HepG2 (cell line): ENCODE data around the gene DNAJC15. TPM values are rescaled to one million over a fixed set of nuclear protein-coding genes. Genes with fewer than 3 reads are reported as not detected.

Source experiments
- ATAC-seq: fragments of 200-7000 bp; cut with Tn5 transposase; 3 replicates; pipeline ENCODE4 v1.9.1; 2020; ENCODE audit warnings: mild to moderate bottlenecking, moderate library complexity
- BruUV-seq: library from RNA; stranded (reverse); fragments of 400-500 nt; replicated peaks from 2 replicates; lab custom pipeline; 2021; lab: Mats Ljungman, UMichigan
- CTCF ChIA-PET: fragments of 300-600 bp; formaldehyde crosslinking; extraction: SDS; loops from one replicate; lab custom pipeline; 2021; ENCODE audit warnings: low total read pairs, inconsistent platforms, low intra/inter-chr PET ratio; lab: Yijun Ruan, JAX
- POLR2A ChIA-PET: fragments of 350-600 bp; sonication (Branson Sonifier 250); formaldehyde crosslinking; loops from one replicate; lab custom pipeline; 2020; ENCODE audit warnings: antibody characterized with exemption, inconsistent platforms; lab: Yijun Ruan, JAX
- DNase-seq: peaks from one replicate; pipeline ENCODE4 v3.0.0-alpha.2; 2015; ENCODE audit warnings: low spot score
- FAIRE-seq: peaks from 3 replicates; lab custom pipeline; 2011; peaks lifted over from hg19 to GRCh38; lab: Jason Lieb, UNC
- H2AFZ ChIP-seq: one replicate; pipeline ENCODE4 v1.6.1; 2011; ENCODE audit warnings: low read length, inconsistent platforms
- H3K27ac ChIP-seq: fragments of 300-600 bp; 3 replicates; pipeline ENCODE4 v1.8.0; 2011; ENCODE audit warnings: mixed run types, mild to moderate bottlenecking, mixed read lengths, low read length, inconsistent platforms; ENCODE audit not compliant: insufficient read depth; ENCODE audit errors: extremely low read length
- H3K27me3 ChIP-seq, 2 experiments: fragments of 200-600 bp in 1 of 2; 2 replicates in 1 of 2; 3 replicates in 1 of 2; pipeline versions ENCODE4 v1.6.0 to v1.8.0; 2011; ENCODE audit warnings: low read length in 2 of 2, mild to moderate bottlenecking in 2 of 2, moderate library complexity in 2 of 2, inconsistent platforms in 1 of 2; ENCODE audit not compliant: insufficient read depth in 2 of 2, control insufficient read depth in 1 of 2
- H3K36me3 ChIP-seq, 2 experiments: fragments of 200-600 bp in 1 of 2; replicated peaks in 1 of 2; 2 replicates in 1 of 2; 3 replicates in 1 of 2; pipeline versions ENCODE4 v1.5.1 to v1.8.0; 2011; ENCODE audit warnings: low read length in 2 of 2, inconsistent platforms in 1 of 2; ENCODE audit not compliant: insufficient read depth in 2 of 2, control insufficient read depth in 1 of 2
- H3K4me1 ChIP-seq: 2 replicates; pipeline ENCODE4 v1.5.1; 2012; ENCODE audit warnings: low read length, inconsistent platforms; ENCODE audit not compliant: insufficient read depth
- H3K4me2 ChIP-seq: 2 replicates; pipeline ENCODE4 v1.6.0; 2011; ENCODE audit warnings: low read depth, low read length, inconsistent platforms
- H3K4me3 ChIP-seq, 3 experiments: fragments of 200-600 bp in 1 of 3; sonication (generic), shearing (Covaris generic) in 1 of 3; replicated peaks in 1 of 3; 2 replicates each; pipeline ENCODE4 v1.5.1; 2011 to 2016; ENCODE audit warnings: low read length in 3 of 3, inconsistent platforms in 2 of 3, low read depth in 2 of 3, mild to moderate bottlenecking in 2 of 3, control low read depth in 1 of 3, mixed read lengths in 1 of 3; ENCODE audit not compliant: insufficient read depth in 1 of 3
- H3K79me2 ChIP-seq: one replicate; pipeline ENCODE4 v1.6.1; 2011; ENCODE audit warnings: low read length, inconsistent platforms; ENCODE audit not compliant: insufficient read depth
- H3K9ac ChIP-seq: 2 replicates; pipeline ENCODE4 v1.6.0; 2011; ENCODE audit warnings: mild to moderate bottlenecking, low read depth, low read length, inconsistent platforms; ENCODE audit not compliant: insufficient read depth
- H3K9me3 ChIP-seq: 2 replicates; pipeline ENCODE4 v1.5.1; 2012; ENCODE audit warnings: mild to moderate bottlenecking, low read length
- H4K20me1 ChIP-seq: 2 replicates; pipeline ENCODE4 v1.6.0; 2011; ENCODE audit warnings: inconsistent platforms, mild to moderate bottlenecking, low read length, moderate library complexity; ENCODE audit not compliant: insufficient read depth
- MBNL3 ChIP-seq: fragments of 250-450 bp; sonication (Bioruptor Pico); conservative IDR thresholded peaks from 2 replicates; pipeline ENCODE4 v1.8.0; 2022; ENCODE audit warnings: mild to moderate bottlenecking, inconsistent platforms
- NFRKB ChIP-seq: fragments of 450-650 bp; IDR thresholded peaks from 2 replicates; pipeline ENCODE4 v1.6.1; 2017
- PCBP1 ChIP-seq: fragments of 200-400 bp; formaldehyde crosslinking; IDR thresholded peaks from 2 replicates; pipeline ENCODE4 v1.6.1; 2017; ENCODE audit warnings: mild to moderate bottlenecking, low read depth, low read length, borderline replicate concordance
- PPARG ChIP-seq: conservative IDR thresholded peaks from 2 replicates; pipeline ENCODE4 v1.6.1; 2016; ENCODE audit warnings: missing biosample characterization, missing genetic modification reagents
- SIN3B ChIP-seq: fragments of 150-350 bp; IDR thresholded peaks from 2 replicates; pipeline ENCODE4 v1.6.1; 2014; ENCODE audit warnings: low read length
- SKIL ChIP-seq: sonication (generic); formaldehyde crosslinking; IDR thresholded peaks from 2 replicates; pipeline ENCODE4 v1.8.0; 2022; ENCODE audit warnings: missing genetic modification reagents, mild to moderate bottlenecking, moderate library complexity, borderline replicate concordance
- SPEN ChIP-seq: sonication (generic); formaldehyde crosslinking; IDR thresholded peaks from 2 replicates; pipeline ENCODE4 v1.5.1; 2020; ENCODE audit warnings: low read depth, mild to moderate bottlenecking, missing genetic modification reagents
- ZBTB1 ChIP-seq: sonication (generic); formaldehyde crosslinking; IDR thresholded peaks from 2 replicates; pipeline ENCODE4 v1.4.0; 2020; ENCODE audit warnings: missing genetic modification reagents, borderline replicate concordance
- ZNF136 ChIP-seq: sonication (generic); formaldehyde crosslinking; IDR thresholded peaks from 2 replicates; pipeline ENCODE4 v1.8.1; 2022; ENCODE audit warnings: low read depth, mild to moderate bottlenecking, moderate library complexity, missing genetic modification reagents
- ZNF333 ChIP-seq: sonication (generic); formaldehyde crosslinking; IDR thresholded peaks from 2 replicates; pipeline ENCODE4 v1.4.0; 2020; ENCODE audit warnings: mild to moderate bottlenecking, missing genetic modification reagents, borderline replicate concordance
- ZNF354B ChIP-seq: sonication (generic); formaldehyde crosslinking; IDR thresholded peaks from 2 replicates; pipeline ENCODE4 v1.8.0; 2022; ENCODE audit warnings: mild to moderate bottlenecking, missing genetic modification reagents
- ZNF652 ChIP-seq: IDR thresholded peaks from 2 replicates; pipeline ENCODE4 v1.6.1; 2016; ENCODE audit warnings: low read depth, borderline replicate concordance
- WGBS: methylation state at CpG from one replicate; pipeline ENCODE4 v1.1.6; 2017; ENCODE audit warnings: low lambda C conversion rate; 5-methylcytosine and 5-hydroxymethylcytosine counted together
- in situ Hi-C: cut with HindIII; loops from 2 replicates; pipeline ENCODE4 v1.10.0; 2017; ENCODE audit warnings: low pct_unique_long_range_greater_than_20kb; ENCODE audit not compliant: extremely low pct_ligation_motif_present
- intact Hi-C: fragments of 100-400 bp; cut with micrococcal nuclease; formaldehyde crosslinking; loops from one replicate; pipeline ENCODE4 v1.10.0; 2022; ENCODE audit not compliant: unreplicated experiment
- polyA plus RNA-seq, 8 experiments: library from polyadenylated mRNA; depleted of rRNA in 3 of 8; stranded (reverse) in 7 of 8; unstranded in 1 of 8; fragments of >200 nt; fragmentation: Illumina TruSeq in 4 of 8; extraction: Trizol in 4 of 8; gene quantifications; 2 replicates each; pipeline versions ENCODE4 v1.2.1 to v1.2.3, GENCODE V29; 2011 to 2016; ENCODE audit warnings: low read depth in 4 of 8, missing spikeins in 1 of 8, mixed read lengths in 1 of 8; ENCODE audit not compliant: insufficient read depth in 1 of 8
- total RNA-seq, 5 experiments: library from RNA; depleted of rRNA; stranded (reverse); fragments of >200 nt; fragmentation: Illumina TruSeq; extraction: Trizol; gene quantifications; 2 replicates each; pipeline ENCODE4 v1.2.3, GENCODE V29; 2016; ENCODE audit warnings: low read depth in 1 of 5
- TF ChIP-seq, protein P1 (sequence below): sonication (generic); formaldehyde crosslinking; IDR thresholded peaks from 2 replicates; pipeline ENCODE4 v1.4.0; 2020; ENCODE audit warnings: mild to moderate bottlenecking, low read depth, missing genetic modification reagents

The DNAJC15 gene
- total and polyA plus RNA-seq, 2 of the 13 experiments (the other 11 are each of a cell fraction or from before 2014, with no cell fraction given) = 23.0 to 31.9 TPM

GRCh38 chr13:43036351-43037250 is 13.2 kb downstream of the DNAJC15 start:
- H3K27me3 ChIP-seq = no peaks in the 10 kb centered on the region
- no peaks in the 10 kb centered on the region for H3K9me3 ChIP-seq
- in situ Hi-C loops = no loop called here
- no TSS peak for BruUV-seq
- 99% methylated on average over 9 of the region's 14 CpGs for whole genome bisulfite sequencing
- ATAC-seq (no peak), DNase-seq (no peak), FAIRE-seq (no peak)
- no peak overlapping the region for H3K4me3 ChIP-seq
- H4K20me1 ChIP-seq = no peaks in the 10 kb centered on the region
- no peak overlapping the region for H3K9ac ChIP-seq
- TF ChIP-seq ZNF652 (CRISPR knock-in tag) = peak; percentile 33; the same call in 1 of the 2 replicates
- no peak for TF ChIP-seq ZBTB1 (CRISPR knock-in tag)
- CTCF ChIA-PET = no interaction called here
- H3K79me2 ChIP-seq = peaks cover 52% of the 10 kb centered on the region
- intact Hi-C loops = no loop called here
- POLR2A ChIA-PET = no interaction called here
- H3K27ac ChIP-seq = no peak overlapping the region
- peaks cover 6 to 16% of the 10 kb centered on the region in 2 experiments; a peak in 4 of 5 replicates for H3K36me3 ChIP-seq
- peaks cover 33% of the 10 kb centered on the region for H3K4me1 ChIP-seq
- H3K4me2 ChIP-seq = no peak overlapping the region
- H2AFZ ChIP-seq = no peak overlapping the region

- WGBS = 89% methylated on average over 2 of the region's 2 CpGs
- FAIRE-seq (no peak), ATAC-seq (no peak), DNase-seq (no peak)
- no TSS peak for BruUV-seq
- H3K36me3 ChIP-seq = peaks cover 3 to 13% of the 10 kb centered on the region in 2 experiments; a peak in 3 of 5 replicates
- no peaks in the 10 kb centered on the region for H3K27me3 ChIP-seq
- POLR2A ChIA-PET = interaction anchor here (0.7 kb wide), 1 partner anchor 43 kb away, joined by 3 read pairs; no protein-coding TSS in a partner anchor
- H3K9ac ChIP-seq = no peak overlapping the region
- H3K4me1 ChIP-seq = peaks cover 54% of the 10 kb centered on the region
- no peaks in the 10 kb centered on the region for H3K9me3 ChIP-seq
- H3K4me2 ChIP-seq = no peak overlapping the region
- intact Hi-C loops = no loop called here
- CTCF ChIA-PET = no interaction called here
- in situ Hi-C loops = no loop called here
- H2AFZ ChIP-seq = no peak overlapping the region
- no peak overlapping the region for H3K27ac ChIP-seq
- no peak for TF ChIP-seq PPARG (CRISPR knock-in tag)
- TF ChIP-seq ZNF354B (CRISPR knock-in tag) = no peak
- no peak for TF ChIP-seq ZNF333 (CRISPR knock-in tag)
- TF ChIP-seq MBNL3 (CRISPR knock-in tag) = no peak
- TF ChIP-seq PCBP1 = no peak
- no peak for TF ChIP-seq SKIL (CRISPR knock-in tag)
- TF ChIP-seq SIN3B = no peak
- TF ChIP-seq SPEN (CRISPR knock-in tag) = no peak
- TF ChIP-seq NFRKB = no peak
- TF ChIP-seq, protein P1, sequence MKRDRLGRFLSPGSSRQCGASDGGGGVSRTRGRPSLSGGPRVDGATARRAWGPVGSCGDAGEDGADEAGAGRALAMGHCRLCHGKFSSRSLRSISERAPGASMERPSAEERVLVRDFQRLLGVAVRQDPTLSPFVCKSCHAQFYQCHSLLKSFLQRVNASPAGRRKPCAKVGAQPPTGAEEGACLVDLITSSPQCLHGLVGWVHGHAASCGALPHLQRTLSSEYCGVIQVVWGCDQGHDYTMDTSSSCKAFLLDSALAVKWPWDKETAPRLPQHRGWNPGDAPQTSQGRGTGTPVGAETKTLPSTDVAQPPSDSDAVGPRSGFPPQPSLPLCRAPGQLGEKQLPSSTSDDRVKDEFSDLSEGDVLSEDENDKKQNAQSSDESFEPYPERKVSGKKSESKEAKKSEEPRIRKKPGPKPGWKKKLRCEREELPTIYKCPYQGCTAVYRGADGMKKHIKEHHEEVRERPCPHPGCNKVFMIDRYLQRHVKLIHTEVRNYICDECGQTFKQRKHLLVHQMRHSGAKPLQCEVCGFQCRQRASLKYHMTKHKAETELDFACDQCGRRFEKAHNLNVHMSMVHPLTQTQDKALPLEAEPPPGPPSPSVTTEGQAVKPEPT (CRISPR knock-in tag) = no peak
- no peak for TF ChIP-seq ZNF136 (CRISPR knock-in tag)
- no peaks in the 10 kb centered on the region for H4K20me1 ChIP-seq
- peaks cover 51% of the 10 kb centered on the region for H3K79me2 ChIP-seq
- H3K4me3 ChIP-seq = no peak overlapping the region
Measured at GRCh38 chr13:43039966-43040365, 16.6 kb downstream of the DNAJC15 start.
